ENCODE results near the gene AVEN.
"Not testable (repeated sequence)": the region's sequence is repeated elsewhere in the genome, so short reads cannot be mapped to it uniquely, and the experiment has no call there.

DNA sequence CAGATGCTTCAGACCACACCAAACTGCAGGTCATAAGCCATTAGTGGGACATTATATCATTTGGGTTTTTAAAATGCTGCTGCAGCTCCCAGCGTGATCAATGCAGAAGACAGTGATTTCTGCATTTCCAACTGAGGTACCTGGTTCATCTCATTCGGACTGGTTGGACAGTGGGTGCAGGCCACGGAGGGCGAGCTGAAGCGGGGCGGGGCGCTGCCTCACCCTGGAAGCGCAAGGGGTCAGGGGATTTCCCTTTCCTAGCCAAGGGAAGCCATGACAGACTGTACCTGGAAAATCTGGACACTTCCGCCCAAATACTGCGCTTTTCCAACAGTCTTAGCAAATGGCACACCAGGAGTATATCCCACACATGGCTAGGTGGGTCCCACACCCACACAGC lies 43.3 kb downstream of the AVEN start:
- not testable (repeated sequence) for TF ChIP-seq CTCF, POLR2A (IDR thresholded peaks at IDR 0.05)

Data from thyroid gland (tissue), 4 donors.